CD4-positive, alpha-beta T cell treated with Interleukin-4 for 4 hours (primary cell): ENCODE results near the gene CHMP2A.

Experiments used
- DNase-seq: peaks from one replicate; pipeline ENCODE4 v3.0.0-alpha.2; 2020

CHMP2A gene

DNA sequence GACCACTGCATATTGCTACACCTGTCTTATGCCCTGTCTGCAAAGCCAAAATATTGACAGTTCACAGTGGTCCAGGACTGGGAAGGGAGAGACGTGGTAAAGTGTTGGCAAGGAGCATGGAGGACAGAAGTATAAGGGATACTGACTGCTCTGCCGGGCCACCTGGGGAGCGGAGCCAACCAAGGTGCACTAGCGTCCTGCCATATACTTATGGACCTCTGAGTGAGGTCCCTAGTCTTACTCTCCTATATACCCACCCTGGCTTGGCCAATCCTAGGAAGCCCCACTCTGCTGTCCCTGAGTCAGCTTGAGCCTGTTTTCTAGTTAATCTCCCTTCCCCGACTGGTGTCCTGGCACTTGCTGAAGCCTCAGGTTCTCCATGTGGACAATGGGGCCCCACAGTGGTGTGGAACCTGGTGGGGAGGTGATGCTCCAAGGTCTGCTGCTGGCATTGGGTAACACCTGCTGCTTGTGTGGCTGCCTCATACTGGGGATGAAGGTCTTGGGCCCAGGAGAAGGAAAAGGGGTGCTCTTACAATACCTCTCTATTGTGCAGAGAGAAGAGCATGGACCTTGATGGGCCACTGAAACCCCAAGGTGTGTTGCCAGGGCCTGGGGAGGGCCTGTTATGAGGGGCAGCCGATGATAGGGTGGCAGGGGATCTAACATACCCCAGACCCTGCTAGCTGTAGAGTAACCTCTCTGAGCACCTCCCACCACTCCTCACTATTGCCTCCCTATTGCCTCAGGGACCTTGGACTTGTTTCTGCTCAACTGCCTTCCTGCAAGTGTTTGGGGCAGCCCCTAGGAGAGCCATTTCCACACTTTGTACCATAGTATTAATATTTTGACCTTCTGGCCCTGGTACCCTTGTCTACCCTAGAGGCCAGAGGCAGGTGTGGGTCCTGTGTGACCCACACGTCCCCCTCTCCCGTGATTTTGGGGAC, 17.8 kb downstream of the CHMP2A start:
- no peak for DNase-seq

DNA sequence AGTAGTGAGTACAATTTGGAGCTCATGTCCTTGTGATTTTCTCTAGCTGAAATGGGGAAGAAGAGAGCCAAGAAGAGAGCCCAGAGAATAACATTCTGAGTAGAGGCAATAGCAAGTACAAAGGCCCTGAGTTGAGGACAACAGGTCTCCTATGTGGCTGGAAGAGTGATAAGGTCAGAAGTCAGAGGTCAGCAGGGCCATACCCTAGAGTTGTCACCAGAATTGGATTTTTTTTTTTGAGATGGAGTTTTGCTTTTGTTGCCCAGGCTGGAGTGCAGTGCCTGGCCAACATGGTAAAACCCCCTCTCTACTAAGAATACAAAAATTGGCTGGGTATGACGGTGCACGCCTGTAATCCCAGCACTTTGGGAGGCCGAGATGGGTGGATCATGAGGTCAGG, 19.0 kb downstream of the CHMP2A start:
- DNase-seq = no peak

DNA sequence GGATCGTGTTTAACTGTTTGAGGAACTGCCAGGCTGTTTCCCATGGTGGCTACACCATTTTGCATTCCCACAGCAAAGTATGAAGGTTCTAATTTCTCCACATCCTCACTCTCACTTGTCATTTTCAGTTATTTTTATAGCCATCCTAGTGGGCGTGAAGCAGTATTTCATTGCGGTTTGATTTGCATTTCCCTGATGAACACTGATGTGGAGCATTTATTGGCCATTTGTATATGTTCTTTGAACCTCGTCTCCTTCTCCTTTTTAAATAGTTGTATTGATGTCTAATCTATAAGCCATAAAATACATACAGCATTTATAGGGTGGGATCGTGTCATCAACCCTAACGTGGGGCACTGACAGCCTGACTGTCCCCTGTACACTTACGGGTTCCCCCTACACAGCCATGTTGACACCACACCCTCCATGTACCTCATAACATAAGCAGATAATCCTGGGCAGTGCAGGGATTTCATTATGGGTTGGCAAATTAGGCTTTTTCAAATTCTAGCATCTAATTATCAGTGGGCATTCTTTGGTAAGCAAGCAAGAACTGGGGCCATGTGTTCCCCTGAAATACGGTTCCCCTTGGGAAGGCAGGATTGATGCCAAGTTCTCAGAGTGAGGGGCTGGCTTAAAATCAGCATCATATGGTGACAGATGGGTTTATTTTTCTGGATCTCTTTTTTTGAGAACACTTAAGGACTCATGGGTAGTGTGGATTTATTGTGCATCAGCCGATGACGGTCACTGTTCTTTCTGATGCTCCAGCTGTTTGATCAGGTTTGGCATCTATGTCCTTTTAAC, 23.7 kb downstream of the CHMP2A start:
- DNase-seq = no peak

DNA sequence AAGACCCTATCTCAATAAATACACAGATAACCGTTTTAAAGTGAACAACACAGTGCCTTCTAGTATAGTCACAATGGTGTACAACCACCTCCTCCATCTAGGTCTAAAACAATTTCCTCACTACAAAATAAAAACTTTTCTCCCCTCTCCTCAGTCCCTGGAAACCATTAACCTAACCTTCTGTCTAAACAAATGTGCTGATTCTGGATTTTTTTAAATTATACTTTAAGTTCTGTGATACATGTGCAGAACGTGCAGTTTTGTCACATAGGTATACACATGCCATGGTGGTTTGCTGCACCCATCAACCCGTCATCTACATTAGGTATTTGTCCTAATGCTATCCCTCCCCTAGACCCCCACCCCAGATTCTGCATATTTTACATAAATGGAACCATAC, 25.5 kb downstream of the CHMP2A start:
- DNase-seq = no peak

DNA sequence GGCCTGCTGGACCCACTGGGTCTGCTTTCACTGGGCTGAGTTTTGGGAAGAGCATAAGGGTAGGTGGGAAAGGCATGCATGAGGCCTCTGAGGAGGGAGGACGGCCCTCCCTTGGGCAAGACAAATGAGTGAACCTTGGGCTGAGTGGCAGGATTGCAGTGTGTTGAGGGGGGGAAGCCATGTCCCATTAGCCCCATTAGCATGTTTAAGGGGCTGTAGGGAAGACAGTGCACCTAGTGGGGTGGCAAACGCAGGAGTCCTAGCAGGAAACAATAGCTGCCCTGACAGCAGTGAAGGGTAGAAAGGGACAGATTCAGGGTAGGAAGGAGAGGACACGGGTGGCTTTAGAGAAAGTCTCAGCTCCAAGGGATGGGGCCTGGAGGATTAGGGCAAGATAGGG, 32.2 kb downstream of the CHMP2A start:
- no peak for DNase-seq

DNA sequence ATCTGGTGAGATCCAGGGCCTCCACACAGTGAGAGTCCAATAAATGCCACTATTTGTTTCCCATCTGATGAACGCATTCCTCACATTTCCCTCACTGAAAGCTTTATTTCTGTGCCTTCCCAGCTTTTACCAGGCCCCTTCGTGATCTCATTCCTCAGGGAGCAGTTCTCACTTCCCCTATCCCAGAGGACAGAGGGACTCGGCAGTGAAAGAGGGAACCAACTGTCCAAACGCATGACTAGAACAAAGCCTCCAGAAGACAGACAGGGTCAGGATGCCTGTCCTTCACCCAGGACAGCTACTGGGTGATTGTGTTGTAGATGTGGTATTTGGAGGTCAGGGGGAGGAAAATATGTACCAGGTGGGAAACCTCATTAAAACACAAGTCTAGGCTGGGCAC, 33.3 kb downstream of the CHMP2A start:
- no peak for DNase-seq

DNA sequence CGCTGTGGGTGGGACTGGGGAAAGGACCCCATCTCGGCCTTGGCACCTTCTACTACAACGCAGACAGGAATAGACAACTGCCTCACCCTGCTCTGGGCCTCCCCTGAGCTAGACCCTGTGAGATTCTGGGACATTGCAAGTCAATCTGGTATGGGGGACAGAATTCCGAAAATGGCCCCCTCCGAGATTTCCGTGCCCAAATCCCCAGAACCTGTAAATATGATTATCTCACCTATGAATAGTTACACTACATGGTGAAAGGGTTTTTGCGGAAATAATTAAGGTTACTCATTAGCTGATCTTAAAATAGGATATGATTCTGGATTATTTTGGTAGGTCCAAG, 34.7 kb downstream of the CHMP2A start:
- DNase-seq = no peak

DNA sequence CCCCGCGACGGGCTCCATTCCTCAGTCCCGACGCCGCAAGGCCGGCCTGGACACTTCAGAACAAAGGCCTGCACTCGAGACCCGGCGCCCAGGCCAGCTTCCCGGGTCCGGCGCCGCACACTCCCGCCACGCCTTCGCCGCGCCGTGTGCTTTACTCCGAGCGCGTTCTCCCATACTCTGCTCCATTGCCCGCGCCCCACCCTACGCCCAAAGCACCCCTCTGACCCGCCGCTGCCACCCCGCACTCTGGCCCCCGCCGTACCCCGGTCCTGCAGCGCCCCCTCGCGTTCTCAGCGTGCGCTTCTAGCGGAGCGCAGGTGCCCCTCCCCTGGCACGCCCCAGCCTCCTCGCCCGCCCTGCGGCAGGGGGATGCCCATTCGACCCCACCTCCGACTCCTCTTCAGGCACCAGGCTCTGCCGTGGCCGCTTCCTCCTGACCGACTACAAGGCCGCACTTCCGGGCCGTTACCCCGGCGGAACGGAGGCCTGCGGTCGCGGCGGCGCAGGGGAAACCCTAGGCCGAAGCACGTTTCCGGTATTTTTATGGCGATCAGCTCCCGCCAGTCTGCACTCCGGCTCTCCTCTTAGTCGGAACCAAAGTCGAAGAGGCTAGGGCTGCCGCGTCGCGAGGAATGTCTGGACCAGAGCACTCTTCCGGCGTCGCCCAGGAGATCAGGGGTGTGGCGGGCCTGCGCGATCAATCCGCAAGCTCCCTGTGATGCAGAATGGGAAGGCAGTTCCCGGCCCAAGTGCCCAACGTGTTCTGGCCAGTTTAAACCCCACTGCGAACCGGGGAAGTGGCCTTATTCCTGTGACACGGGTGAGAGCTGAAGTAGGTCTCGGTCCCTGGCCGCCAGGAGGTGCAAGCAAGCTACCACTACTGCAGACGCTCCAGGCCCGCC, 35.3 kb downstream of the CHMP2A start, which contains the start of gene ZBTB45:
ZBTB45 (minus strand) TSS at position 456 of the 902 bp plus-strand sequence. CDS start 2,137 bp downstream, outside the sequence.
- peak; percentile 94 for DNase-seq

DNA sequence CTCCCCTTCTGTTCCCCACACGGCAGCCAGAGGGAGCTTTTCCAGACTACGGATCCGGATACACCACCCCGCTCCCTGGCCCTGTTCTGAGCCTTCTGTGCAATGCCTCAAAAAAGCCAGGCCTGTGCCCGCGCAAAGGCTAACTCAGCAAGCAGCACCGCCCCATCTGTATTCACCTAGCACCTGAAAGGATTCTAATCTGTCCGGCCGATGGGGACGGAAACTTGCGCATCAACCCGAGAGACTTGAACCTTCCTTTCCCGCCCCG, 35.9 kb downstream of the CHMP2A start:
- peak; percentile 42 for DNase-seq

DNA sequence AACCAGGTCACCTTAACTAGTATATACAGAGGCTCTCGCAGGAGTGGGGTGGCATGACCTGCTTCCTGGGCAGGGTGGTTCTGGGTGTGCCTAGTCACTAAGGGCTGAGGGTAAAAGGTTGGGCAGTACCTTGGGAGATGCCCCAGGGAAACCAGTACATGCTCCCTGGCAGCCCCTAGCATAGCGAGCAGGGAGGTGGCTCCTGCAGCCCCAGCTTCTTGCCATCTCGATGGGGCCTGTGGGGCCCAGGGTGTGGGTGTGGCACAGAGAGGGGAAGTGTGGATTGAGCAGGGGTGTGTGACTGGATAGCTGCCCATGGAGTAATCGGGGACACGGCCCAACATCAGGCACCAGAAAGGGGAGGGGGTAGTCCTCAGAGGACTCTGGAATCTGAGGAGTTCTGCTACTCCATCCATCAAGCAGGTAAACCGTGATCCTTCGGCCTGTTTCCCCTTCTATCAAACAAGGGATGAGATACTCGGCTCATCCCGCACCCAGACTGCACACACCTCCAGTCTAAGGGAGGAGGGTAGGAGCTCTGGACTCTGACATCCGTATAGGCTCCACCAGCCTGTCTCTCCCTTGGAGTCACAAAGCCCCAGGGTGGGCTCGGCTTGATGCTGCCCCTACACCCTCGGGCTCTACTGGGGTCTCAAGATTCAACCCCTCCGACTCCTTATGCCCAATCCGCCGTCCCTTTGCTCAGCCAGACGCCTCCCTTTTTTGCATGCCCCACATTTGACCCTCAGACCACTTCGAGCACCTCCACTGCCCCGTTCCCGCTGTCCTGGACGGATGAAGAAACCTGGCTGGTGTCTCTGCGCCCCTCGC, 36.4 kb downstream of the CHMP2A start:
- no peak for DNase-seq

DNA sequence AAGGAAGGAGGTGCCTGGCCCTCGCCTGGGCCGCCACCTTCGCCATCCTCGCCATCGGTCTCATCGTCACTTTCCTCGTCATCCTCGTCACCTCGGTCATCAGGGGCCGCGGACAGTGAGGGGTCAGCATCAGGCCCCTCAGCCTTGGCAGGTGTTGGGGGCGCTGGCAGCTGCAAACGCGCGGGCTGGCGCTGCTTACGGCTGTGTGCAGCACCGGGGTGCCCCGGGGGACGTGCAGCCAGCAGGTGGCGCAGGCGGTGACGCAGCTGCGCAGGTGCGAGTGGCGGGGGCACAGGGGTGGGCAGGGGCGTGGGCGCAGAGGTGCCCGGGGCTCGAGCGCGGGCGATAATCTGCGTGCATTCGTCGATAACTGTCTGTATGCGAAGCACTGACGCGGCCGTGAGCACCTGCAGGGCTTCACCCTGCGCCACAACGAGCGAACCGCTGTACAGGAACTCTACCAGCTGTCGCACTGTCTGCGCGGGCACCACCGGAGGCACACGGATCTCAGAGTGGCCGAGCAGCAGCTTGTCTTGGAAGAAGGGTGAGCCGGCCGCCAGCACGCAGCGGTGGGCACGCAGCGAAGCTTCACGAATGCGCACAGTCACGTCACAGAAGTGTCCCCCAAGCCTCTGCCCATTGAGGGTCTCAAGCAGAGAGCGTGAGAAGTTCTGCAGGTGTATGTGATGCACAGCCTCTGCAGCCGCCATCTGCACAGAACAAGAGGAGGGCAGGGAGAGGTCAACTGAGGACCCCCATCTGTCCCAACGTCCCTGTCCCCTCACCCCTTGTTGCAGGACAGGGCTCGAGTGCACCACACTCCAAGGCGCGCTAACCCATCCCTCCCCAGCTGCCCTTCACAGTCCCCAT, 37.7 kb downstream of the CHMP2A start:
- no peak for DNase-seq

DNA sequence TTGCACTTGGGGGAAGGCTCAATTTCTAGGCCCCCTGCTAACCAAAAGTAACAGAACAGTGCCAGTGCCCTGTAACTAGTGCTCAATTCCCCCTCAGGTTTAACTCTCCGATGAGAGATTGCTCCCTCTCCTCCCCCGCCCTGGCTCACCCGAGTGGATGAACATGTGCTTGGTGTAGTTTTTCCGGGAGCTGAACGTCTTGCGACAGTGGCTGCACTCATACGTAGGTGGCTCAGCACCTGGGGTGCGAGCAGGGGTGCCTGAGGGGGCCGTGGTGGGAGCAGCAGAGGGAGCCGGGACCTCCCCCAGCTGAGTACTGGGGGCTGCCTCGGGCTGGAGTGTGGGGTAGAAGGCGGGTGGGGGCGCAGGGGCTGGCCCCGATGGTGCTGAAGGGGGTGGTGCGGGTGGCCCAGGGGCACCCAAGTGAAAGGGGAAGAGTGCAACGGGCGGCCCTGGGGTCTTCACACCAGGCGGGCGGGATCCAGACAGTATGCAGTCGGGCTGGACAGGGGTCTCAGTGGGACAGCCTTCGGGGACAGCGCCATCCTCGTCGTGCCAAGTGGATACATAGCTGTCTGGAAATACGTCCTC, 38.6 kb downstream of the CHMP2A start:
- no peak for DNase-seq

DNA sequence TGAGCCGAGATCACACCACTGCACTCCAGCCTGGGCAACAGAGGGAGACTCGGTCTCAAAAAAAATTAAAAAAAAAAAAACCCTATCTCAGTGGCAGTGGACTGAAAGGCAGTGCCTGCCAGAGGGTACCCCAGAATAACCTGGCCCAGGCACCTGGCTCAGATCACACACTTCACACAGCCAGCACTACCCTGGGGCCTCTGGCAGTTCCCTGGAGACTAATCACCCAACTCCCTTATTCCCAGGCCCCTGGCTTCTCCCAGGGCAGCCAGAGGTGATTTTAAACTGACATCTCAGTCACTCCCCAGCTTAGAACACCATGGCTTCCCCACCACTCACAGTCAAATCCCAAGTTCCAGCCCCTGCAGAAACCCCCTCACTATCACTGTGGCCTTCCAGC, 39.6 kb downstream of the CHMP2A start:
- DNase-seq = no peak

DNA sequence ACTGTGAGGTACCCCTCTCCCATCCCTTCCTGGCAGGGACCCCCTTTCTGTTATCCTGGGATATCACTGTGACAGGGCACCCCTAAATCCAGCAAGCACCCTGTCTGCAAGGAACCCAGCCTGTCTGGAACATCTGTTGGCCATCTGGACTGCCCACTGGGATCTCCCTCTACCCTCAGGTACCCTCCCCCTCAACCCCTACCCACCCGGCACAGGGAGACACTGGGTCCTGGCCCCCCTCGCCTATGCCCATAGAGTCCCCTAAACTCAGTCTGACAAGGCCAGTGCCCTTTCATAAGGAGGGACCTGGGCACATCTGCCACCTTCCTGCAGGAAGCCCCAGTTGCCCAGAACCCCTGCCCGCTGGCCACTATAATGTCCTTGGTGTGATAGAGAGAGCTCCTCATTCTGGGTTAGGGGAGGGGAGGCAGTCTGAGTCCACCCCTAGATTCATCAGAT, 40.3 kb downstream of the CHMP2A start:
- no peak for DNase-seq

DNA sequence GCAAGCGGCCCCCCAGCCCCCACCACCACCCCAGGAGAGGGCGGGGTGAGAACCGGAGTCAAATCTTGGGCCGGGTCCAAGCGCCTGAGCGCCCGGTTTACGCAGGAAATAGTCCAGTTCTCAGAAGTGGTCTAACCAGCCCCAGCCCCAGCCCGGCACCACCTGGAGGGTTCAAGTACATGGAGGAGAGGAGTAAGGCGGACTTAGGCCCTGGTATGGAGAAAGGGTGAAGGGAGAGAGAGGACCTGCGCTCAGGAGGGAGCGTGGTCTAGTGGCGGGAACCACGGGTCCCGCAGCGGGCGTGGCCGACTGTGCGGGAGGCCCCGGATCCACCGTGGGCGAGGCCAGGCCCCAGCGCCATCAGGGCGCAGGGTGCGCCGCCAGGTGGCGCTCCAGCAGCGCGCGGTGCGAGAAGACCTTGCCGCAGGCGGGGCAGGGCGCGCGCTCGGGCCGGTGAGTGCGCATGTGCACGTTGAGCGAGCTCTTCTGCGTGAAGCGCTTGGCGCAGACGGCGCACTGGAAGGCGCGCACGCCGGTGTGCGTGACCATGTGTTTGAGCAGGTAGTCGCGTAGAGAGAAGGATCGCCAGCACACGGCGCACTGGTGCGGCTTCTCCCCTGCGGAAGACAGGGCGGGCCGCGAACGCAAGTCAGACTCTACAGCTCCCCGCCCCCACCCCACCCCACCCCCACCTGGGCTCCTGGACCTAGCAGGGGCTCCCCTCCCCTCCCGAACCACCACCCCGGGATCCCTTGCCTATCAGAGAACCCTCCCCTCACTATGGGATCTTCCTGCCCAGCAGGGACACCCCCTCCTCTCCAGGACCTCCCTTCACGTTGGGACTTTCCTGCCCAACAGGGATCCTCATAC, 41.0 kb downstream of the CHMP2A start:
- peak; percentile 92 for DNase-seq

DNA sequence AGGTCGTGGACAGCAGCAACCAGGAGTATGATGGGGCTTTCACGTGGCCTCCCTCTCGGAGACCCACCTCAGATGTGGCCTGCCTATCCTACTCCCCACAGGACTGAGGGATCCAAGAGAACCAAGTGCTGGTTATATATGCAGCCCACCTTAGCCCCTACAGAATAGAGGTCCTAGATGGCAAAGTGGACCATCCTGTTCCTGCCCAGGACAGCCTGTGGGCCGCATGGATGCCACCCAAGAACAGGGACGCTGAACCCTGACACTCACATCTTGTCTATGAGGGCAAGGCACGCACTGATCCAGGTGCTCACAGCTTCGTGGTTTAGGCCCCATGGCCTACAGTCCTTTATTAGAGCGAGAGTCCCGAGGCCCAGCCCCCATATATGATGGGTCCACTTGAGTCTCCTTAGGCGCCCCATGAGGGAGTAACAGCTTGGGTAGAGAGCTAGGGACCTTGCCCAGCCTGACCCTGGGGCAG, 41.7 kb downstream of the CHMP2A start:
- DNase-seq = no peak

DNA sequence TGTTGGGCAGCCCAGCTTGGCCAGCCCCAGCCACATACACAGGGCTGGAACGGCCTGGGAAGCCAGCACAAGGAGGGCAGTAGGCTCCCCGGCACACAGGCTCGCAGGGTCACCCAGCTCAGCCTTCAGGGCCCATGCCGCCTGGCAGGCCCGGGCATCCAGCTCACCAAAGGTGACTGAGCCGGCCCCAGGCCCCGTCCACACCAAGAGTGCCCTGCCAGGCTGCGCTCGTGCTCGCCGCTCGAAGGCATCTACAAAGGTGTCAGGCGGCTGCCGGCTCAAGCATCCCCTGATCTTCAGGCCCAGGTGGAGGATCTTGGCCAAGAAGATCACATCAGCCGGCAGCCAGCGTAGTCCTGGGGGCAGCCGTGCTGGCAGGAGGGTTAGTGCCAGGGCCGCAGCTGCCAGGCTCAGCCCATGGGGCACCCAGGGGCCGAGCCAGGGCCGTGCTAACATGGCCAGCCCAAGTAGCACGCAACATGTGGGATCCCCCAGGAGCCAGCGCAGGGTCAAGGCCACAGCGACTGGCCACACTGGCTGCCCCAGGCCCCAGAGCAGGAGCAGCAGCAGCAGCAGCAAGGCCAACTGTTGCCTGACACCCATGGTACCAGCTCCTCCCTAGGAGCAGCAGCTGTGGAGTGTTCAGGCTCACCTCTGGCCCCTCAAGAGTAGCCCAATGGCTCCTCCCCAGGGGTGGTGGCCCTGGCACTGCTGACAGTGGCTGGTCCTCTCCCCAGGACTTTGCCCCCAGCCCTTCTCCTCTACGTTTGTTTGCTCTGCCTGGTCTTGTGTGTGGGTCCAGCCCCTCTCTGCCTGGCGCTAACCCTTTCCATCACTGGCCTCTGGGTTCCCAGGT, 43.3 kb downstream of the CHMP2A start, which contains the start of gene SLC27A5:
SLC27A5 (minus strand) TSS at position 640 of the 856 bp plus-strand sequence; CDS start at position 603, 37 bp downstream.
- DNase-seq = no peak
